Activated CD8-positive, alpha-beta T cell treated with anti-CD3 and anti-CD28 coated beads for 36 hours (primary cell): ENCODE measurements around the gene MTM1. TPM values are rescaled to one million over a fixed set of nuclear protein-coding genes. Genes with fewer than 3 reads are reported as not detected.

Experiments
- total RNA-seq, 2 experiments: library from RNA; stranded (reverse); gene quantifications; one replicate each; pipeline ENCODE4 v1.2.3, GENCODE V29; 2021

The MTM1 gene
- total RNA-seq, 2 experiments from 2014 or later = 9.6 to 11.6 TPM

Other genes starting within 250 kb of the MTM1 start
- gene MAMLD1, start 205.3 kb upstream of the MTM1 start, total RNA-seq = 1 to 10 TPM; 1.8 to 2.0 TPM
- 10 to 100 TPM; 32.8 to 38.6 TPM for gene MTMR1, start 124.8 kb downstream of the MTM1 start, total RNA-seq